Measurements from ENCODE around the gene GPRC5D. TPM values are rescaled to one million over a fixed set of nuclear protein-coding genes. Genes with fewer than 3 reads are reported as not detected.

The GPRC5D gene
- total and polyA plus RNA-seq, 7 donors = not detected

- intact Hi-C loops (cut with DNase I) = no loop called here
- H3K9me3 ChIP-seq = no peaks in the 10 kb centered on the region
- no peak for DNase-seq
- H3K27ac ChIP-seq = no peak overlapping the region
- H3K36me3 ChIP-seq (ENCODE audit: insufficient read depth in 1 of 2, low read depth in 1 of 2) = no peaks in the 10 kb centered on the region
- H3K27me3 ChIP-seq (ENCODE audit: insufficient read depth in 3 of 3, low read length in 2 of 3) = no peaks in the 10 kb centered on the region
- TF ChIP-seq CTCF (IDR thresholded peaks at IDR 0.05) = no peak
- no peak overlapping the region for H3K4me3 ChIP-seq
- 23 to 35% (median 34%) methylated on average over 1 of the region's 1 CpG for WGBS, 3 donors
- ATAC-seq = no peak
- H3K4me1 ChIP-seq = no peaks in the 10 kb centered on the region
Observed at GRCh38 chr12:12925388-12925787, 26.6 kb downstream of the GPRC5D start.

- no peak for ATAC-seq
- Histone ChIP-seq H3K4me3 (no peak overlapping the region), H3K27me3 (ENCODE audit: insufficient read depth in 3 of 3, low read length in 2 of 3) (no peaks in the 10 kb centered on the region), H3K4me1 (no peaks in the 10 kb centered on the region), H3K27ac (no peak overlapping the region), H3K9me3 (no peaks in the 10 kb centered on the region), H3K36me3 (ENCODE audit: insufficient read depth in 1 of 2, low read depth in 1 of 2) (no peaks in the 10 kb centered on the region)
- intact Hi-C loops (cut with DNase I) = no loop called here
- no peak for DNase-seq
- no peak for TF ChIP-seq CTCF (IDR thresholded peaks at IDR 0.05)
- 57 to 67% (median 61%) methylated on average over 4 of the region's 4 CpGs for WGBS, 3 donors
Observed at GRCh38 chr12:12924169-12924568, 27.8 kb downstream of the GPRC5D start.

GRCh38 chr12:12922978-12923377 lies 29.0 kb downstream of the GPRC5D start:
- Histone ChIP-seq H3K36me3 (ENCODE audit: insufficient read depth in 1 of 2, low read depth in 1 of 2) (no peaks in the 10 kb centered on the region), H3K4me3 (no peak overlapping the region), H3K27ac (no peak overlapping the region), H3K27me3 (ENCODE audit: insufficient read depth in 3 of 3, low read length in 2 of 3) (no peaks in the 10 kb centered on the region), H3K4me1 (no peaks in the 10 kb centered on the region), H3K9me3 (no peaks in the 10 kb centered on the region)
- 84 to 90% (median 84%) methylated on average over 7 of the region's 7 CpGs for WGBS, 3 donors
- TF ChIP-seq CTCF (IDR thresholded peaks at IDR 0.05) = no peak
- intact Hi-C loops (cut with DNase I) = no loop called here
- DNase-seq = no peak
- ATAC-seq = no peak

- no peak overlapping the region for H3K27ac ChIP-seq
- H3K36me3 ChIP-seq (ENCODE audit: insufficient read depth in 1 of 2, low read depth in 1 of 2) = no peaks in the 10 kb centered on the region
- H3K9me3 ChIP-seq = no peaks in the 10 kb centered on the region
- WGBS, 3 donors = 57 to 70% (median 60%) methylated on average over 6 of the region's 6 CpGs
- intact Hi-C loops (cut with DNase I) = no loop called here
- H3K27me3 ChIP-seq (ENCODE audit: insufficient read depth in 3 of 3, low read length in 2 of 3) = no peaks in the 10 kb centered on the region
- no peak for TF ChIP-seq CTCF (IDR thresholded peaks at IDR 0.05)
- no peak overlapping the region for H3K4me3 ChIP-seq
- DNase-seq (peak; percentile 50 to 74), ATAC-seq (peak in 3 of 4 donors; percentile 26 to 57 (median 35))
- no peaks in the 10 kb centered on the region for H3K4me1 ChIP-seq
Observed at GRCh38 chr12:12922191-12922616, 29.8 kb downstream of the GPRC5D start.

Measured in psoas muscle (tissue), 8 donors.